ENCODE results near the gene MCF2L2. TPM values are rescaled to one million over a fixed set of nuclear protein-coding genes. Genes with fewer than 3 reads are reported as not detected.
A peak's percentile ranks its signal among the peaks of the same experiment; 100 is the strongest.
"Not testable (repeated sequence)": the region's sequence is repeated elsewhere in the genome, so short reads cannot be mapped to it uniquely, and the experiment has no call there.

The MCF2L2 gene
- total RNA-seq, 2 donors from 2014 or later = 0.25 to 1.4 TPM

DNA sequence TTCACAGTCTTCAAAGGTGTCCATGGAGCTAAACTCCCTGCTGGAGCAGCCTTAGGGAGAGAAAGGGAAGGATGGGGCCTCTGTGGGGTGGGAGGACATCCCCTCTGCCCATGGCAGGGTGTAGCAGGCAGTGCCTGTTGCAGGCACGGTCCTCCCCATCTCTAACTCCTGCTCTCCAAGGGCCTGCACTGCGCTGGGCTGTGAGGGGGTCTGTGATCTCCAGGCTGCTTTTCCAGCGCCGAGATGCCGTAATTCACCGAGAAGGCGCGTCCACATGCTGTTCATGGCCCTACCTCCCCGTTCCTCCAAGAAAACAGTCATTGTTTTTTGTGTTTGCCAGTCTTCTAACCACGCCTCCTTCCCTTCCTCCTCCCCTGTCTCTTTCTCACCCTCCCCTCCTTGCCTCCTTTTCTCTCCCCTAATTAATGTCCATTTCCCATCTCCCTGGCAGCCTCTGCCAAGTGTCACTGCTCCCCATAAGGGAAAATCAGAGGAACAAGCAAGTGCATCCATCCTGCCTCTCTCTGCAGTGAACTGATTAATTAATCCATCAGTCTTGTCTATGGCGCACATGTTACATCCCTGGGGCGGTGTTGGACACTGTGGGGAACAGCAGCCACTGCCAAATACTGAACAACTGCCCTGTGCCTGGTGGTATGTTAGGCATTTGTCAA is 248.2 kb downstream of the MCF2L2 start:
- intact Hi-C loops (cut with DNase I) = no loop called here
- no peak overlapping the region for H3K27ac ChIP-seq
- no peaks in the 10 kb centered on the region for H3K36me3 ChIP-seq
- no peaks in the 10 kb centered on the region for H3K4me1 ChIP-seq
- TF ChIP-seq, protein P1, sequence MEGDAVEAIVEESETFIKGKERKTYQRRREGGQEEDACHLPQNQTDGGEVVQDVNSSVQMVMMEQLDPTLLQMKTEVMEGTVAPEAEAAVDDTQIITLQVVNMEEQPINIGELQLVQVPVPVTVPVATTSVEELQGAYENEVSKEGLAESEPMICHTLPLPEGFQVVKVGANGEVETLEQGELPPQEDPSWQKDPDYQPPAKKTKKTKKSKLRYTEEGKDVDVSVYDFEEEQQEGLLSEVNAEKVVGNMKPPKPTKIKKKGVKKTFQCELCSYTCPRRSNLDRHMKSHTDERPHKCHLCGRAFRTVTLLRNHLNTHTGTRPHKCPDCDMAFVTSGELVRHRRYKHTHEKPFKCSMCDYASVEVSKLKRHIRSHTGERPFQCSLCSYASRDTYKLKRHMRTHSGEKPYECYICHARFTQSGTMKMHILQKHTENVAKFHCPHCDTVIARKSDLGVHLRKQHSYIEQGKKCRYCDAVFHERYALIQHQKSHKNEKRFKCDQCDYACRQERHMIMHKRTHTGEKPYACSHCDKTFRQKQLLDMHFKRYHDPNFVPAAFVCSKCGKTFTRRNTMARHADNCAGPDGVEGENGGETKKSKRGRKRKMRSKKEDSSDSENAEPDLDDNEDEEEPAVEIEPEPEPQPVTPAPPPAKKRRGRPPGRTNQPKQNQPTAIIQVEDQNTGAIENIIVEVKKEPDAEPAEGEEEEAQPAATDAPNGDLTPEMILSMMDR (IDR thresholded peaks at IDR 0.05) = no peak
- no peak overlapping the region for H3K9ac ChIP-seq (ENCODE audit: low read depth in 2 of 2, low read length in 2 of 2)
- H3K4me3 ChIP-seq = no peak overlapping the region
- DNase-seq = no peak
- H3K9me3 ChIP-seq = no peaks in the 10 kb centered on the region
- H3K27me3 ChIP-seq = peaks cover 32% of the 10 kb centered on the region

DNA sequence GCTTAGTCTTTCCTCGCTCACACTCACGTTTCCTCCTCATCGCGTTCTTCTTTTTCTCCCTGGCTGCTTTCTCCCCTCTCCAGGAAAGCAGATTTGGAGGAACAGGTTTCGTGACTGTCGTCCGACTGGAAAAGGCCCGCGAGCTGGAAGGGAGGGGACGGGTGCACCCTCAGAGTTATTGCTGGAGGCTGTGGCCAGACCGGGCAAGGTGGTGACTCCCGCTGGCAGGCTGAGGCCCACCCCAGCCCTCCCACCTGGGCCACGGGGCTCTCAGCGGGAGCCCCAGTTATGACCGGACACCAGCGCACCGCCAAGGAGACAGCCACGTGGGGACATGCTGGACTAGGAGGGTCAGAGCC is 248.9 kb downstream of the MCF2L2 start:
- H3K36me3 ChIP-seq; H3K9ac ChIP-seq (ENCODE audit: low read depth in 2 of 2, low read length in 2 of 2); H3K9me3 ChIP-seq; DNase-seq; H3K4me1 ChIP-seq; H3K27ac ChIP-seq: not testable (repeated sequence)
- Histone ChIP-seq H3K27me3 (peaks cover 32% of the 10 kb centered on the region), H3K4me3 (peak overlapping the region; percentile 46)
- intact Hi-C loops (cut with DNase I) = loop anchor here (5.0 kb wide), 1 partner anchor 57 kb away; no protein-coding TSS in a partner anchor

DNA sequence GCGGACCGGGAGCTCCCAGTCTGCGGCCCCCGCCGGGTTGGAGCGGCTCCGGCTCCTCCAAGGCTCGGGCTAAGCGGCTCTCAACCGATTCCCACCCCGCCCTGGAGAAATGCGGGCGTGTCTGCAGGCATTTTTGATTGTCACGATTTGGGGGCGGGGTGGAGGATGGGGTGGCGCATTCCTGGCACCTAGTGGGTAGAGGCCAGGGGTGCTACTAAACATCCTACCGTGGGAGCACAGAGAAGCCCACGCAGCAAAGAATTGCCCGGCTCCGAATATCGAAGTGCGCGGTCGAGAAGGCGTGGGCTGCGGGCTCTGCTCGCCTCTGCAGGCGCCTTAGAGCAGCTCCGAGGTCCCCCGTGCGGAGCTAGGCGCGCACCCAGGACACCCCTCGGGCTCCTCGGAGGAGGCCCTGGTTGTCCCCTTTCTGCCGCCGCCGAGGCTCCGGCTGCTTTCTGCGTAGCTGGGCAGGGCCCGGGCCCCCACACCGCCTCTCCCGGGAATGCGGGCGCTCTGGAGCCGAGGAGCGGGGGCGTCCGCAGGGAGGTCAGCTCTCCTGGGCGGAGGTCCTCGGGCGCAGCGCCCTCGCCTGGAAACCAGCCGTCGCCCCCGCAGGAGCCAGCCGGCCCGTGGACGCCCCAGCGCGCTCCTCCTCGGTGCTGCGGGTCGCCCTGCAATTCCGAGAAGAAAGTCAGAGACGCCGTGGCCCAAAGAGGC is 249.4 kb downstream of the MCF2L2 start:
- no peaks in the 10 kb centered on the region for H3K36me3 ChIP-seq
- H3K9ac ChIP-seq (ENCODE audit: low read depth in 2 of 2, low read length in 2 of 2) = peak overlapping the region in 1 of 2 donors; percentile 5
- no peaks in the 10 kb centered on the region for H3K9me3 ChIP-seq
- TF ChIP-seq, protein P1 (IDR thresholded peaks at IDR 0.05) = no peak
- H3K27me3 ChIP-seq = peaks cover 32% of the 10 kb centered on the region
- intact Hi-C loops (cut with DNase I) = loop anchor here (5.0 kb wide), 1 partner anchor 57 kb away; no protein-coding TSS in a partner anchor
- DNase-seq = peak; percentile 56
- no peaks in the 10 kb centered on the region for H3K4me1 ChIP-seq
- H3K4me3 ChIP-seq = peak overlapping the region; percentile 46
- no peak overlapping the region for H3K27ac ChIP-seq

DNA sequence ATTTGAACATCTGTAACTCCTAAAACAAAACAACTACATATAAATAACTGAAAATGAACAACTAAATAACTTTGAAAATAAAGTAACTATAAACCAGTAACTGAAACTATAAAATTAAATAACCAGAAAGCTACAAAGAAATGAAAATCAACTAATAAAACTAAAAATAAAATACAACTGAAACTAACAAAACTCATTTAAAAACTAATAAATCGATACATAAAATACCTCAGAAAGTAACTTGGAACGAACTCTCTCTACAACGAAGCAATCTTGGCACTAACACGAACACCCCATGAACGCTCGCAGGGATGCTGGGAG is 249.9 kb downstream of the MCF2L2 start:
- peaks cover 32% of the 10 kb centered on the region for H3K27me3 ChIP-seq

DNA sequence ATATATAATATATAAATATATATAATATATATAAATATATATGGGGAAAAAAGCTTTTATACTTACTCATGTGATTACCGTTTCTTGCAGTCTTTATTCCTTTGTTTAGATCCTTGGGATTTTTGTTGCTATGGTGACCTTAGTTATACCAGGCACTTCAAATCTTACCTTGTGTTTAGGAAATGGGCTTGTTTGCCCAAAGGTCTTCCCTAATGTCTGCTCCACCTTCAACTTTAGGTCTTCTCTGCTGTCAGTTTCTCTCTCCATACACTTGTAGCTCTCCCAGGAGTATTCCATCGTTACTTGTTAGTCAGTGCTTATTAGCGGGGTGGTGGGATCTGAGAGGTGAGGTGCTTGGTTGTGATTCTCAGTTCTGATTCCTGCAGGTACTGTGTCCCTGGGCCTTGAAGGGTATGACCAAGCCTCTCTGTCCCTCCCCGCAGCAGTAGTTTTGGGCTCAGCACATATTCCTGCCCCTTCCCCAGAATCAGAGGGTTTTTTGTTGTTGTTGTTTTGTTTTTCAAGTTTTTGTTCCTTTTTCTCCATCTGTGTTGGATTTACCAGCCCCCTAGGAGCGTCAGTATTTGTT is 256.3 kb downstream of the MCF2L2 start:
- TF ChIP-seq, protein P1 (IDR thresholded peaks at IDR 0.05) = no peak
- DNase-seq = no peak
- Histone ChIP-seq H3K27me3 (peaks cover 6% of the 10 kb centered on the region), H3K9me3 (no peaks in the 10 kb centered on the region), H3K9ac (ENCODE audit: low read depth in 2 of 2, low read length in 2 of 2) (no peak overlapping the region), H3K27ac (no peak overlapping the region), H3K4me3 (no peak overlapping the region), H3K36me3 (no peaks in the 10 kb centered on the region), H3K4me1 (no peaks in the 10 kb centered on the region)
- intact Hi-C loops (cut with DNase I) = no loop called here

More for the DNA sequence above, 249.9 kb downstream of the MCF2L2 start:
- intact Hi-C loops (cut with DNase I) = loop anchor here (5.0 kb wide), 1 partner anchor 56 kb away; no protein-coding TSS in a partner anchor
- no peak for DNase-seq
- Histone ChIP-seq H3K4me1 (no peaks in the 10 kb centered on the region), H3K36me3 (no peaks in the 10 kb centered on the region), H3K9ac (ENCODE audit: low read depth in 2 of 2, low read length in 2 of 2) (no peak overlapping the region), H3K4me3 (peak overlapping the region; percentile 46), H3K9me3 (no peaks in the 10 kb centered on the region), H3K27ac (no peak overlapping the region)
- TF ChIP-seq, protein P1 (IDR thresholded peaks at IDR 0.05) = no peak

DNA sequence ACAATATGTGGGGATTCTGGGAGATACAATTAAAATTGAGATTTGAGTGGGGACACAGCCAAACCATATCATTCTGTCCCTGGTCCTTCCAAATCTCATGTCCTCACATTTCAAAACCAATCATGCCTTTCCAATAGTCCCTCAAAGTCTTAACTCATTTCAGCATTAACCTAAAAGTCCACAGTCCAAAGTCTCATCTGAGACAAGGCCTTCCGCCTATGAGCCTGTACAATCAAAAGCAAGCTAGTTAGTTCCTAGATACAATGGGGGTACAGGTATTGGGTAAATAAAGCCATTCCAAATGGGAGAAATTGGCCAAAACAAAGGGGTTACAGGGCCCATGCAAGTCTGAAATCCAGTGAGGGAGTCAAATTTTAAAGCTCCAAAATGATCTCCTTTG is 260.4 kb downstream of the MCF2L2 start:
- H3K4me3 ChIP-seq; H3K36me3 ChIP-seq; H3K4me1 ChIP-seq; H3K9me3 ChIP-seq; H3K27me3 ChIP-seq; H3K27ac ChIP-seq; H3K9ac ChIP-seq (ENCODE audit: low read depth in 2 of 2, low read length in 2 of 2); DNase-seq; intact Hi-C loops (cut with DNase I): not testable (repeated sequence)
